GM12874 (cell line): ENCODE data around the gene TGFBR3.

Source experiments
- TF ChIP-seq, protein P1 (sequence below): IDR thresholded peaks from 2 replicates; pipeline ENCODE4 v1.5.1; 2011; ENCODE audit warnings: low read depth, mild to moderate bottlenecking, control low read depth, low read length, moderate library complexity; ENCODE audit not compliant: insufficient read depth

TGFBR3 gene

DNA sequence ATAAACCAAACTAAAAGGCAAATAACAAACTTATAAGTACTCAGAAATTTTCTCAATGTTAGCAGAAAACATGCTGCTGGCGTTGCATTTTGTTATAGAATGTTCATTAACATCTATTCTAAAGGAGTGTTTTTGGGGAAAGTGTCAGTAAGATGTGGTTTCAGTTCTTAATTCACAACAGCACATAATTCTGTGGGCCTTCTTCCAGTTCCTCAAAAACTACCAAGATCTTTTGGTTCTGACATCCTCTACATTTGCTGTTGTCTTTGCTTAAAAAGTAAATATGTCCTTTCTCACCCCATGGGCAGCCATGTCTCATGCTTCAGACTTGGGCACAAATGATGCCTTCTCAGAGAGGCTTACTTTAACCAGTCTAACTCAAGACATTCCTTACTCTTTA, 232.8 kb downstream of the TGFBR3 start:
- TF ChIP-seq, protein P1, sequence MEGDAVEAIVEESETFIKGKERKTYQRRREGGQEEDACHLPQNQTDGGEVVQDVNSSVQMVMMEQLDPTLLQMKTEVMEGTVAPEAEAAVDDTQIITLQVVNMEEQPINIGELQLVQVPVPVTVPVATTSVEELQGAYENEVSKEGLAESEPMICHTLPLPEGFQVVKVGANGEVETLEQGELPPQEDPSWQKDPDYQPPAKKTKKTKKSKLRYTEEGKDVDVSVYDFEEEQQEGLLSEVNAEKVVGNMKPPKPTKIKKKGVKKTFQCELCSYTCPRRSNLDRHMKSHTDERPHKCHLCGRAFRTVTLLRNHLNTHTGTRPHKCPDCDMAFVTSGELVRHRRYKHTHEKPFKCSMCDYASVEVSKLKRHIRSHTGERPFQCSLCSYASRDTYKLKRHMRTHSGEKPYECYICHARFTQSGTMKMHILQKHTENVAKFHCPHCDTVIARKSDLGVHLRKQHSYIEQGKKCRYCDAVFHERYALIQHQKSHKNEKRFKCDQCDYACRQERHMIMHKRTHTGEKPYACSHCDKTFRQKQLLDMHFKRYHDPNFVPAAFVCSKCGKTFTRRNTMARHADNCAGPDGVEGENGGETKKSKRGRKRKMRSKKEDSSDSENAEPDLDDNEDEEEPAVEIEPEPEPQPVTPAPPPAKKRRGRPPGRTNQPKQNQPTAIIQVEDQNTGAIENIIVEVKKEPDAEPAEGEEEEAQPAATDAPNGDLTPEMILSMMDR: no peak

GRCh38 chr1:91651661-91652071, 234.3 kb downstream of the TGFBR3 start:
- TF ChIP-seq, protein P1: no peak

DNA sequence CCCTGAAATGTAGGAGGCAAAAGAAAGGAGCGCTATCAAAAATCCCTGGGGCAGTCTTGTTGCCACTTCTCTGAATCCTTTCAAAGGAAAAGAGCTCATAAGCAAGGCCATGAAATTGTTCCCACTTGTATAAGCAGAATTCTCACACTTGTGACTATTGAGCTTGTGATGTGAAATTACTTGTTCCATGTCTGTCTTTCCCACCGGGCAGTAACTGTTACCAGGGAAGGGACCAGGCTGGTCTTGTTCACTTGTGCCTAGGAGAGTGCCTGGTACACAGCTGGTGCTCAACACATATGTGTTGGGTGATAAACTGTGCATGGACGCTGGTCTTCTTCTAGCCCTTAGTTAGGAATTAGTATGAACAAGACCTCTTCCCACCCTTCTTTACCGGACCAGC, 234.7 kb downstream of the TGFBR3 start:
- TF ChIP-seq, protein P1: no peak

- TF ChIP-seq, protein P1: no peak
Measured at GRCh38 chr1:91650764-91651163, 235.2 kb downstream of the TGFBR3 start.

GRCh38 chr1:91647061-91647460, 238.9 kb downstream of the TGFBR3 start:
- TF ChIP-seq, protein P1: no peak

DNA sequence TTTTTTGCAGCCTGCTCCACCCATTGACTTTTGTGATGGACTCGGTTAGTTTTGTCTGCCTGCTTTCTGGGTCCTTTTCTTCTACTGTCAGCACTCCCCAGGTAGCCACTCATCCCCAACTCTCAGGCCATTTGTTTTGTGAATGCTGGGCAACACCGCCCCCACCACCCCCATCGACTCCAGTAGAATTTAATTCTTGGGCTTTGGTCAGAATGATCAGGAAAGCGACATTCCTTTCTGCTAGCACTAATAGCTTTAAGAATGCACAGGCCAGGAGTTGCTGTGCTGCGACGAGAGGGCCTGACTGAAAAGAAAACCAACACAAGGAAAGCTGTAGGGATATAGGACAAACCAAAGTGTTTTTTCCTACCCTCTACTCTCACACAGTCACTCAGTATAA, 240.9 kb downstream of the TGFBR3 start:
- TF ChIP-seq, protein P1: no peak

- TF ChIP-seq, protein P1: no peak
Measured at GRCh38 chr1:91643431-91643830, 242.5 kb downstream of the TGFBR3 start.
